Endothelial cell (in vitro differentiated cells): ENCODE data around the gene PPP4R2. TPM values are rescaled to one million over a fixed set of nuclear protein-coding genes. Genes with fewer than 3 reads are reported as not detected.
A peak's percentile ranks its signal among the peaks of the same experiment; 100 is the strongest.

Source experiments
- DNase-seq: peaks from one replicate; pipeline ENCODE4 v3.0.0; 2021; ENCODE audit warnings: low spot score
- H3K27ac Mint-ChIP-seq: one replicate; pipeline ENCODE4 v1.8.0; 2021; ENCODE audit warnings: mixed read lengths, inconsistent platforms; ENCODE audit not compliant: unreplicated experiment
- H3K27me3 Mint-ChIP-seq: one replicate; pipeline ENCODE4 v1.8.0; 2021; ENCODE audit warnings: mild to moderate bottlenecking, moderate library complexity, mixed read lengths, inconsistent platforms; ENCODE audit not compliant: unreplicated experiment
- H3K36me3 Mint-ChIP-seq: one replicate; pipeline ENCODE4 v1.8.0; 2021; ENCODE audit warnings: mild to moderate bottlenecking, low read depth, mixed read lengths, inconsistent platforms; ENCODE audit not compliant: unreplicated experiment
- H3K4me1 Mint-ChIP-seq: one replicate; pipeline ENCODE4 v1.8.0; 2021; ENCODE audit warnings: mild to moderate bottlenecking, mixed read lengths, inconsistent platforms; ENCODE audit not compliant: unreplicated experiment
- H3K4me3 Mint-ChIP-seq: one replicate; pipeline ENCODE4 v1.8.0; 2021; ENCODE audit warnings: mild to moderate bottlenecking, mixed read lengths, inconsistent platforms; ENCODE audit not compliant: unreplicated experiment
- H3K9me3 Mint-ChIP-seq: one replicate; pipeline ENCODE4 v1.8.0; 2021; ENCODE audit warnings: mixed read lengths, inconsistent platforms; ENCODE audit not compliant: unreplicated experiment
- CTCF ChIP-seq: fragments of 200-600 bp; sonication (generic); IDR thresholded peaks from one replicate; pipeline ENCODE4 v1.5.0; 2021; ENCODE audit warnings: antibody characterized with exemption; ENCODE audit not compliant: unreplicated experiment
- total RNA-seq: library from RNA; stranded (reverse); fragmentation: NEBNext Ultra II Directional; extraction: Animal tissue kit (Norgen Biotek cat#: 25700); gene quantifications from one replicate; pipeline ENCODE4 v1.2.1, GENCODE V29; 2021; ENCODE audit not compliant: unreplicated experiment

Gene PPP4R2
- total RNA-seq, 1 donor from 2014 or later: 100.0 TPM

- Mint-ChIP-seq H3K9me3 (no peaks in the 10 kb centered on the region), H3K36me3 (peaks cover 23% of the 10 kb centered on the region), H3K4me1 (peaks cover 19% of the 10 kb centered on the region), H3K27me3 (peaks cover 1% of the 10 kb centered on the region), H3K4me3 (no peak overlapping the region), H3K27ac (no peak overlapping the region)
- TF ChIP-seq CTCF: no peak
- DNase-seq: no peak
Observed at GRCh38 chr3:73007992-73008712, 11.5 kb downstream of the PPP4R2 start.

GRCh38 chr3:73009008-73009407 is 12.4 kb downstream of the PPP4R2 start:
- H3K27me3 Mint-ChIP-seq: peaks cover 1% of the 10 kb centered on the region
- peak overlapping the region; percentile 9 for H3K4me3 Mint-ChIP-seq
- peaks cover 22% of the 10 kb centered on the region for H3K36me3 Mint-ChIP-seq
- peaks cover 16% of the 10 kb centered on the region for H3K4me1 Mint-ChIP-seq
- no peak for TF ChIP-seq CTCF
- no peak for DNase-seq
- H3K27ac Mint-ChIP-seq: no peak overlapping the region
- no peaks in the 10 kb centered on the region for H3K9me3 Mint-ChIP-seq

GRCh38 chr3:73009750-73010149 is 13.1 kb downstream of the PPP4R2 start:
- DNase-seq: no peak
- Mint-ChIP-seq H3K36me3 (peaks cover 15% of the 10 kb centered on the region), H3K27ac (no peak overlapping the region), H3K4me3 (no peak overlapping the region), H3K27me3 (no peaks in the 10 kb centered on the region), H3K4me1 (peaks cover 13% of the 10 kb centered on the region), H3K9me3 (no peaks in the 10 kb centered on the region)
- no peak for TF ChIP-seq CTCF

- Mint-ChIP-seq H3K4me3 (no peak overlapping the region), H3K27ac (peak overlapping the region; percentile 57), H3K27me3 (no peaks in the 10 kb centered on the region), H3K9me3 (no peaks in the 10 kb centered on the region), H3K36me3 (peaks cover 13% of the 10 kb centered on the region), H3K4me1 (peaks cover 13% of the 10 kb centered on the region)
- no peak for TF ChIP-seq CTCF
- no peak for DNase-seq
Observed at GRCh38 chr3:73010158-73010557, 13.5 kb downstream of the PPP4R2 start.

- TF ChIP-seq CTCF: no peak
- no peaks in the 10 kb centered on the region for H3K9me3 Mint-ChIP-seq
Observed at GRCh38 chr3:73018298-73018697, 21.7 kb downstream of the PPP4R2 start.

More at GRCh38 chr3:73018298-73018697, 21.7 kb downstream of the PPP4R2 start:
- no peaks in the 10 kb centered on the region for H3K36me3 Mint-ChIP-seq
- peaks cover 4% of the 10 kb centered on the region for H3K4me1 Mint-ChIP-seq
- H3K4me3 Mint-ChIP-seq: no peak overlapping the region
- DNase-seq: no peak
- no peak overlapping the region for H3K27ac Mint-ChIP-seq
- H3K27me3 Mint-ChIP-seq: no peaks in the 10 kb centered on the region
